WTC11 (cell line): ENCODE measurements around the gene CSE1L. TPM values are rescaled to one million over a fixed set of nuclear protein-coding genes. Genes with fewer than 3 reads are reported as not detected.
"Not testable (repeated sequence)": the region's sequence is repeated elsewhere in the genome, so short reads cannot be mapped to it uniquely, and the experiment has no call there.

Source experiments
- ATAC-seq: fragments of 200-7000 bp; cut with Tn5 transposase; 2 replicates; pipeline ENCODE4 v1.10.0; 2021; ENCODE audit warnings: mild to moderate bottlenecking, moderate library complexity
- CTCF ChIA-PET: fragments of 300-600 bp; sonication (Branson Sonifier 250); formaldehyde crosslinking; loops from one replicate; lab custom pipeline; 2021; ENCODE audit warnings: antibody characterized with exemption; lab: Charles Lee
- POLR2A ChIA-PET: fragments of 350-600 bp; sonication (Branson Sonifier 250); formaldehyde crosslinking; loops from one replicate; lab custom pipeline; 2021; ENCODE audit warnings: antibody characterized with exemption; lab: Charles Lee
- DNase-seq: peaks from one replicate; pipeline ENCODE4 v3.0.0; 2021; ENCODE audit warnings: low spot score
- H3K27ac Mint-ChIP-seq: 2 replicates; pipeline ENCODE4 v1.8.0; 2021; ENCODE audit warnings: mixed read lengths
- H3K27me3 Mint-ChIP-seq: 2 replicates; pipeline ENCODE4 v1.8.0; 2021; ENCODE audit warnings: low read depth, mild to moderate bottlenecking, moderate library complexity, mixed read lengths
- H3K36me3 Mint-ChIP-seq: 2 replicates; pipeline ENCODE4 v1.8.0; 2021; ENCODE audit warnings: mixed read lengths
- H3K4me1 Mint-ChIP-seq: 2 replicates; pipeline ENCODE4 v1.8.0; 2022; ENCODE audit warnings: mixed read lengths
- H3K4me3 Mint-ChIP-seq: 2 replicates; pipeline ENCODE4 v1.8.0; 2021; ENCODE audit warnings: mild to moderate bottlenecking, moderate library complexity, mixed read lengths
- H3K9me3 Mint-ChIP-seq: 2 replicates; pipeline ENCODE4 v1.8.0; 2021; ENCODE audit warnings: mixed read lengths
- AFF4 ChIP-seq: sonication (generic); formaldehyde crosslinking; IDR thresholded peaks from 2 replicates; pipeline ENCODE4 v1.8.1; 2023; ENCODE audit warnings: mild to moderate bottlenecking, missing genetic modification reagents, borderline replicate concordance
- ETV6 ChIP-seq: sonication (generic); formaldehyde crosslinking; IDR thresholded peaks from 2 replicates; pipeline ENCODE4 v1.8.1; 2022; ENCODE audit warnings: mild to moderate bottlenecking, missing genetic modification reagents
- GRHL2 ChIP-seq: fragments of 250-450 bp; sonication (Bioruptor Pico); IDR thresholded peaks from 2 replicates; pipeline ENCODE4 v1.8.0; 2022; ENCODE audit warnings: mild to moderate bottlenecking, moderate library complexity; ENCODE audit not compliant: insufficient replicate concordance, severe bottlenecking
- IRF2 ChIP-seq: sonication (generic); formaldehyde crosslinking; IDR thresholded peaks from 2 replicates; pipeline ENCODE4 v1.8.0; 2022; ENCODE audit warnings: low read depth, missing genetic modification reagents, borderline replicate concordance
- NR1H2 ChIP-seq: sonication (generic); formaldehyde crosslinking; IDR thresholded peaks from 2 replicates; pipeline ENCODE4 v1.9.0; 2021; ENCODE audit warnings: mild to moderate bottlenecking, moderate library complexity, missing genetic modification reagents
- NR2C2 ChIP-seq: sonication (generic); formaldehyde crosslinking; IDR thresholded peaks from 2 replicates; pipeline ENCODE4 v1.8.0; 2022; ENCODE audit warnings: mild to moderate bottlenecking, missing genetic modification reagents
- PREB ChIP-seq: sonication (generic); formaldehyde crosslinking; IDR thresholded peaks from 2 replicates; pipeline ENCODE4 v1.8.1; 2022; ENCODE audit warnings: mild to moderate bottlenecking, missing genetic modification reagents, moderate library complexity, borderline replicate concordance
- PRRX2 ChIP-seq: fragments of 250-450 bp; sonication (Bioruptor Pico); IDR thresholded peaks from 2 replicates; pipeline ENCODE4 v1.8.0; 2021; ENCODE audit warnings: mild to moderate bottlenecking
- RELA ChIP-seq: sonication (generic); formaldehyde crosslinking; IDR thresholded peaks from 2 replicates; pipeline ENCODE4 v1.8.1; 2022; ENCODE audit warnings: missing genetic modification reagents, mild to moderate bottlenecking, borderline replicate concordance
- SMAD4 ChIP-seq: sonication (generic); formaldehyde crosslinking; IDR thresholded peaks from 2 replicates; pipeline ENCODE4 v1.8.0; 2022; ENCODE audit warnings: mild to moderate bottlenecking, missing genetic modification reagents
- TCF7 ChIP-seq: sonication (generic); formaldehyde crosslinking; IDR thresholded peaks from 2 replicates; pipeline ENCODE4 v1.8.0; 2022; ENCODE audit warnings: mild to moderate bottlenecking, low read depth, missing genetic modification reagents, moderate library complexity
- ZNF138 ChIP-seq: sonication (generic); formaldehyde crosslinking; conservative IDR thresholded peaks from 2 replicates; pipeline ENCODE4 v1.8.1; 2022; ENCODE audit warnings: mild to moderate bottlenecking, moderate library complexity, missing genetic modification reagents
- ZNF396 ChIP-seq: fragments of 250-450 bp; sonication (Bioruptor Pico); IDR thresholded peaks from 2 replicates; pipeline ENCODE4 v1.8.0; 2021; ENCODE audit warnings: mild to moderate bottlenecking, moderate library complexity, borderline replicate concordance
- total RNA-seq: library from RNA; stranded (reverse); gene quantifications from 3 replicates; pipeline ENCODE4 v1.2.3, GENCODE V29; 2021
- TF ChIP-seq, protein P1 (sequence below): sonication (generic); formaldehyde crosslinking; IDR thresholded peaks from 2 replicates; pipeline ENCODE4 v1.8.1; 2022; ENCODE audit warnings: low read depth, missing genetic modification reagents, borderline replicate concordance
- TF ChIP-seq, protein P2 (sequence below): fragments of 250-450 bp; sonication (Bioruptor Pico); IDR thresholded peaks from 2 replicates; pipeline ENCODE4 v2.1.2; 2022; ENCODE audit warnings: mild to moderate bottlenecking, moderate library complexity
- TF ChIP-seq, protein P3 (sequence below): sonication (generic); formaldehyde crosslinking; IDR thresholded peaks from 2 replicates; pipeline ENCODE4 v1.8.0; 2022; ENCODE audit warnings: mild to moderate bottlenecking, missing genetic modification reagents
- TF ChIP-seq, protein P4 (sequence below): fragments of 250-450 bp; sonication (Bioruptor Pico); IDR thresholded peaks from 2 replicates; pipeline ENCODE4 v1.9.0; 2021; ENCODE audit warnings: mild to moderate bottlenecking, borderline replicate concordance
- TF ChIP-seq, protein P5 (sequence below): sonication (generic); formaldehyde crosslinking; IDR thresholded peaks from 2 replicates; pipeline ENCODE4 v1.8.0; 2023; ENCODE audit warnings: missing genetic modification reagents

CSE1L gene
- total RNA-seq, 1 experiment from 2014 or later, result 192 TPM

GRCh38 chr20:49074521-49074920, 28.4 kb downstream of the CSE1L start (continued):
- no peak for TF ChIP-seq PRRX2 (CRISPR knock-in tag)
- TF ChIP-seq, protein P1, sequence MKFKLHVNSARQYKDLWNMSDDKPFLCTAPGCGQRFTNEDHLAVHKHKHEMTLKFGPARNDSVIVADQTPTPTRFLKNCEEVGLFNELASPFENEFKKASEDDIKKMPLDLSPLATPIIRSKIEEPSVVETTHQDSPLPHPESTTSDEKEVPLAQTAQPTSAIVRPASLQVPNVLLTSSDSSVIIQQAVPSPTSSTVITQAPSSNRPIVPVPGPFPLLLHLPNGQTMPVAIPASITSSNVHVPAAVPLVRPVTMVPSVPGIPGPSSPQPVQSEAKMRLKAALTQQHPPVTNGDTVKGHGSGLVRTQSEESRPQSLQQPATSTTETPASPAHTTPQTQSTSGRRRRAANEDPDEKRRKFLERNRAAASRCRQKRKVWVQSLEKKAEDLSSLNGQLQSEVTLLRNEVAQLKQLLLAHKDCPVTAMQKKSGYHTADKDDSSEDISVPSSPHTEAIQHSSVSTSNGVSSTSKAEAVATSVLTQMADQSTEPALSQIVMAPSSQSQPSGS (CRISPR knock-in tag), result no peak

DNA sequence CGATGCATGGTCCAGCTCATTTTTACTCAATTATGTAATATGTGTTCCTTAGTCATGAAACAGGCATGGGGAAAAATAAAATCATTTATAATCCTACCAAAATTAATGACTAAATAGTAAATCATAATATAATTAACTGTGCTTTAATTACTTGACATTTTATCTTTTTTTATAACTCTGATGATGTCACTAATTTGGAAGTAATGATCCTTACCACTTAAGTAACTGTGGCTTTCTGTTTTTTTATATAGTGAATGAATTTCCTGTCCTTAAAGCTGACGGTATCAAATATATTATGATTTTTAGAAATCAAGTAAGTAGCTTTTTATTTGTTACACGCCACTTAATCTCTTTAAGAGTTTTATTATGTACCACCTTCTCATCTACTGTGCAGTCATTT, 32.2 kb downstream of the CSE1L start:
- CTCF ChIA-PET, result no interaction called here
- TF ChIP-seq ZNF138 (CRISPR knock-in tag), result no peak
- TF ChIP-seq ZNF396 (CRISPR knock-in tag), result no peak
- TF ChIP-seq RELA, result no peak
- TF ChIP-seq, protein P2, sequence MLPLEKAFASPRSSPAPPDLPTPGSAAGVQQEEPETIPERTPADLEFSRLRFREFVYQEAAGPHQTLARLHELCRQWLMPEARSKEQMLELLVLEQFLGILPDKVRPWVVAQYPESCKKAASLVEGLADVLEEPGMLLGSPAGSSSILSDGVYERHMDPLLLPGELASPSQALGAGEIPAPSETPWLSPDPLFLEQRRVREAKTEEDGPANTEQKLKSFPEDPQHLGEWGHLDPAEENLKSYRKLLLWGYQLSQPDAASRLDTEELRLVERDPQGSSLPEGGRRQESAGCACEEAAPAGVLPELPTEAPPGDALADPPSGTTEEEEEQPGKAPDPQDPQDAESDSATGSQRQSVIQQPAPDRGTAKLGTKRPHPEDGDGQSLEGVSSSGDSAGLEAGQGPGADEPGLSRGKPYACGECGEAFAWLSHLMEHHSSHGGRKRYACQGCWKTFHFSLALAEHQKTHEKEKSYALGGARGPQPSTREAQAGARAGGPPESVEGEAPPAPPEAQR, result no peak
- no peak for TF ChIP-seq PRRX2 (CRISPR knock-in tag)
- no peak for TF ChIP-seq TCF7 (CRISPR knock-in tag)
- TF ChIP-seq, protein P3, sequence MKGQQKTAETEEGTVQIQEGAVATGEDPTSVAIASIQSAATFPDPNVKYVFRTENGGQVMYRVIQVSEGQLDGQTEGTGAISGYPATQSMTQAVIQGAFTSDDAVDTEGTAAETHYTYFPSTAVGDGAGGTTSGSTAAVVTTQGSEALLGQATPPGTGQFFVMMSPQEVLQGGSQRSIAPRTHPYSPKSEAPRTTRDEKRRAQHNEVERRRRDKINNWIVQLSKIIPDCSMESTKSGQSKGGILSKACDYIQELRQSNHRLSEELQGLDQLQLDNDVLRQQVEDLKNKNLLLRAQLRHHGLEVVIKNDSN (CRISPR knock-in tag), result no peak
- no peak for TF ChIP-seq IRF2 (CRISPR knock-in tag)
- TF ChIP-seq NR2C2 (CRISPR knock-in tag), result no peak
- no peak for TF ChIP-seq SMAD4 (CRISPR knock-in tag)
- TF ChIP-seq, protein P4, sequence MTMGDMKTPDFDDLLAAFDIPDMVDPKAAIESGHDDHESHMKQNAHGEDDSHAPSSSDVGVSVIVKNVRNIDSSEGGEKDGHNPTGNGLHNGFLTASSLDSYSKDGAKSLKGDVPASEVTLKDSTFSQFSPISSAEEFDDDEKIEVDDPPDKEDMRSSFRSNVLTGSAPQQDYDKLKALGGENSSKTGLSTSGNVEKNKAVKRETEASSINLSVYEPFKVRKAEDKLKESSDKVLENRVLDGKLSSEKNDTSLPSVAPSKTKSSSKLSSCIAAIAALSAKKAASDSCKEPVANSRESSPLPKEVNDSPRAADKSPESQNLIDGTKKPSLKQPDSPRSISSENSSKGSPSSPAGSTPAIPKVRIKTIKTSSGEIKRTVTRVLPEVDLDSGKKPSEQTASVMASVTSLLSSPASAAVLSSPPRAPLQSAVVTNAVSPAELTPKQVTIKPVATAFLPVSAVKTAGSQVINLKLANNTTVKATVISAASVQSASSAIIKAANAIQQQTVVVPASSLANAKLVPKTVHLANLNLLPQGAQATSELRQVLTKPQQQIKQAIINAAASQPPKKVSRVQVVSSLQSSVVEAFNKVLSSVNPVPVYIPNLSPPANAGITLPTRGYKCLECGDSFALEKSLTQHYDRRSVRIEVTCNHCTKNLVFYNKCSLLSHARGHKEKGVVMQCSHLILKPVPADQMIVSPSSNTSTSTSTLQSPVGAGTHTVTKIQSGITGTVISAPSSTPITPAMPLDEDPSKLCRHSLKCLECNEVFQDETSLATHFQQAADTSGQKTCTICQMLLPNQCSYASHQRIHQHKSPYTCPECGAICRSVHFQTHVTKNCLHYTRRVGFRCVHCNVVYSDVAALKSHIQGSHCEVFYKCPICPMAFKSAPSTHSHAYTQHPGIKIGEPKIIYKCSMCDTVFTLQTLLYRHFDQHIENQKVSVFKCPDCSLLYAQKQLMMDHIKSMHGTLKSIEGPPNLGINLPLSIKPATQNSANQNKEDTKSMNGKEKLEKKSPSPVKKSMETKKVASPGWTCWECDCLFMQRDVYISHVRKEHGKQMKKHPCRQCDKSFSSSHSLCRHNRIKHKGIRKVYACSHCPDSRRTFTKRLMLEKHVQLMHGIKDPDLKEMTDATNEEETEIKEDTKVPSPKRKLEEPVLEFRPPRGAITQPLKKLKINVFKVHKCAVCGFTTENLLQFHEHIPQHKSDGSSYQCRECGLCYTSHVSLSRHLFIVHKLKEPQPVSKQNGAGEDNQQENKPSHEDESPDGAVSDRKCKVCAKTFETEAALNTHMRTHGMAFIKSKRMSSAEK, result no peak
- TF ChIP-seq PREB (CRISPR knock-in tag), result no peak
- TF ChIP-seq, protein P5, sequence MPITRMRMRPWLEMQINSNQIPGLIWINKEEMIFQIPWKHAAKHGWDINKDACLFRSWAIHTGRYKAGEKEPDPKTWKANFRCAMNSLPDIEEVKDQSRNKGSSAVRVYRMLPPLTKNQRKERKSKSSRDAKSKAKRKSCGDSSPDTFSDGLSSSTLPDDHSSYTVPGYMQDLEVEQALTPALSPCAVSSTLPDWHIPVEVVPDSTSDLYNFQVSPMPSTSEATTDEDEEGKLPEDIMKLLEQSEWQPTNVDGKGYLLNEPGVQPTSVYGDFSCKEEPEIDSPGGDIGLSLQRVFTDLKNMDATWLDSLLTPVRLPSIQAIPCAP, result no peak
- no peak for TF ChIP-seq GRHL2 (CRISPR knock-in tag)
- no peak for TF ChIP-seq AFF4 (CRISPR knock-in tag)
- TF ChIP-seq NR1H2 (CRISPR knock-in tag), result no peak
- no peak for TF ChIP-seq ETV6 (CRISPR knock-in tag)
- POLR2A ChIA-PET, result no interaction called here

DNA sequence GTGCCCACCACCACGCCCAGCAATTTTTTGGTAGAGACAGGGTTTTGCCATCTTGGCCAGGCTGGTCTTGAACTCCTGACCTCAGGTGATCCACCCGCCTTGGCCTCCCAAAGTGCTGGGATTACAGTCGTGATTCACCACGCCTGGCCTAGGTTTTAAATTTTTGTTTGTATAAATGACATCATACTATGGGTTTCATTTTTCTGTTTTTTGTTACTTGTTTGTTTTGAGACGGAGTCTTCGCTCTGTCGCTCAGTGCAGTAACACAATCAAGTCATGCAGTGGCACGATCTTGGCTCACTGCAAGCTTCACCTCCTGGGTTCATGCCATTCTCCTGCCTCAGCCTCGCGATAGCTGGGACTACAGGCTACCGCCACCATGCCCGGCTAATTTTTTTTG, 36.2 kb downstream of the CSE1L start:
- CTCF ChIA-PET, result not testable (repeated sequence)

More for the DNA sequence above, 32.2 kb downstream of the CSE1L start:
- DNase-seq (no peak), ATAC-seq (no peak)
- Mint-ChIP-seq H3K4me3 (no peak overlapping the region), H3K36me3 (peaks cover 79% of the 10 kb centered on the region), H3K27me3 (no peaks in the 10 kb centered on the region), H3K9me3 (no peaks in the 10 kb centered on the region), H3K27ac (no peak overlapping the region), H3K4me1 (no peaks in the 10 kb centered on the region)

More for the DNA sequence above, 36.2 kb downstream of the CSE1L start:
- DNase-seq, H3K27ac Mint-ChIP-seq, POLR2A ChIA-PET, ATAC-seq, H3K4me1 Mint-ChIP-seq, H3K9me3 Mint-ChIP-seq, H3K27me3 Mint-ChIP-seq, H3K4me3 Mint-ChIP-seq: not testable (repeated sequence)
- H3K36me3 Mint-ChIP-seq, result peaks cover 78% of the 10 kb centered on the region
